ENCODE results near the gene HOXD11.
A peak's percentile ranks its signal among the peaks of the same experiment; 100 is the strongest.

Gene HOXD11

DNA sequence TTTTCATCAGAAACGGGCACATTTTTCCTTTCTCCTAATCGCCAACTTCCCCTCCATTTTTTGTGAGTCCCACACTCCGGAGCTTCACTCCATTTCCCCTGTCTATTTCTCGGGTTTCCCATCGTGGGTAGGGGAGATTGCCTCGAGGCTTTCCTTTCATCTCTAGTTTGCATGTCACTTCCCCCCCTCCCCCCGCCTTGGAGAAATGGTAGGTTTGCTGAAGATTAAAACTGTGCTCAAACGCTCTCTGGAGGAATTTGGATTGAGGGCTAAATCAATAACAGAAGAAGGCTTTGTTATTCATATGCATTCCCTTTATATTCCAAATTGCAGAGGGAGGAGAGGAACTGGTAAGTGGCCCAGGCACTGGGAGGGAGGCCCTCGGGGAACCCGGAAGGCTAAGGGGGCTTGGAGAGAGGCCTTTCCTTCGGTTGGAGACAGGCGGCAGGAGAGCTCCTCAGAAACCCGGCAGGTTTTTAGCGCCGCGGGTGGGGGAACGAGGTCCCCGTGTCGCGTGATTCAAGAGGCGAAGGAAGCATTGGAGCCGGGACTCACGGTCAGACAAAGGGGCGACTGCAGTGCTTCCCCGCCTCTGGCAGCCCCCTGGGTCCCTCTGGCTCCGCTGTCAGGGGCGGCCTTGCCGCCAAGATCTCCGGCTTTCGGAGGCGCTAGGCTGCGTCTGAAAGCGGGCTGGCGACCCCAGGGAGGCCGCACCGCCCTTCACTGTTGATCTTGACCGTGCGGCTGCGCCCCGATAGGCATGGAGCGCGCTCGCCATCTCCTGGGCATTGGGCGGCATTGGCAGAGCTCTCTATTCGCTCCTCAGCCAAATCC lies 9.9 kb upstream of the HOXD11 start:
- Histone ChIP-seq H3K36me3 (ENCODE audit: insufficient read depth, low read length) (no peaks in the 10 kb centered on the region), H3K9me3 (ENCODE audit: low read length) (no peaks in the 10 kb centered on the region), H3F3A (ENCODE audit: insufficient read depth, low read length) (no peaks in the 10 kb centered on the region), H3K9ac (ENCODE audit: low read length) (peak overlapping the region; percentile 56; the same call in 1 of the 2 replicates), H3K4me3 (ENCODE audit: low read depth, low read length, poor library complexity, severe bottlenecking) (peak overlapping the region; percentile 56), H2AFZ (ENCODE audit: low read length) (peak overlapping the region; percentile 31; the same call in 1 of the 2 replicates), H4K20me1 (ENCODE audit: insufficient read depth, low read length) (no peaks in the 10 kb centered on the region), H3K9me2 (ENCODE audit: low read depth, low read length) (no peaks in the 10 kb centered on the region), H3K79me2 (ENCODE audit: insufficient read depth, low read length) (no peaks in the 10 kb centered on the region), H3K27me3 (ENCODE audit: insufficient read depth, low read length) (no peaks in the 10 kb centered on the region), H3K27ac (ENCODE audit: low read depth, low read length, poor library complexity, severe bottlenecking) (no peak overlapping the region), H3K4me2 (ENCODE audit: low read length) (peak overlapping the region; percentile 70), H3K4me1 (ENCODE audit: insufficient read depth, low read length, severe bottlenecking) (peaks cover 12% of the 10 kb centered on the region)
- TF ChIP-seq EZH2 (IDR thresholded peaks at IDR 0.05; ENCODE audit: borderline replicate concordance, low read length), result no peak
- TF ChIP-seq, protein P1, sequence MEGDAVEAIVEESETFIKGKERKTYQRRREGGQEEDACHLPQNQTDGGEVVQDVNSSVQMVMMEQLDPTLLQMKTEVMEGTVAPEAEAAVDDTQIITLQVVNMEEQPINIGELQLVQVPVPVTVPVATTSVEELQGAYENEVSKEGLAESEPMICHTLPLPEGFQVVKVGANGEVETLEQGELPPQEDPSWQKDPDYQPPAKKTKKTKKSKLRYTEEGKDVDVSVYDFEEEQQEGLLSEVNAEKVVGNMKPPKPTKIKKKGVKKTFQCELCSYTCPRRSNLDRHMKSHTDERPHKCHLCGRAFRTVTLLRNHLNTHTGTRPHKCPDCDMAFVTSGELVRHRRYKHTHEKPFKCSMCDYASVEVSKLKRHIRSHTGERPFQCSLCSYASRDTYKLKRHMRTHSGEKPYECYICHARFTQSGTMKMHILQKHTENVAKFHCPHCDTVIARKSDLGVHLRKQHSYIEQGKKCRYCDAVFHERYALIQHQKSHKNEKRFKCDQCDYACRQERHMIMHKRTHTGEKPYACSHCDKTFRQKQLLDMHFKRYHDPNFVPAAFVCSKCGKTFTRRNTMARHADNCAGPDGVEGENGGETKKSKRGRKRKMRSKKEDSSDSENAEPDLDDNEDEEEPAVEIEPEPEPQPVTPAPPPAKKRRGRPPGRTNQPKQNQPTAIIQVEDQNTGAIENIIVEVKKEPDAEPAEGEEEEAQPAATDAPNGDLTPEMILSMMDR (IDR thresholded peaks at IDR 0.05; ENCODE audit: low read length), result peak; percentile 77

DNA sequence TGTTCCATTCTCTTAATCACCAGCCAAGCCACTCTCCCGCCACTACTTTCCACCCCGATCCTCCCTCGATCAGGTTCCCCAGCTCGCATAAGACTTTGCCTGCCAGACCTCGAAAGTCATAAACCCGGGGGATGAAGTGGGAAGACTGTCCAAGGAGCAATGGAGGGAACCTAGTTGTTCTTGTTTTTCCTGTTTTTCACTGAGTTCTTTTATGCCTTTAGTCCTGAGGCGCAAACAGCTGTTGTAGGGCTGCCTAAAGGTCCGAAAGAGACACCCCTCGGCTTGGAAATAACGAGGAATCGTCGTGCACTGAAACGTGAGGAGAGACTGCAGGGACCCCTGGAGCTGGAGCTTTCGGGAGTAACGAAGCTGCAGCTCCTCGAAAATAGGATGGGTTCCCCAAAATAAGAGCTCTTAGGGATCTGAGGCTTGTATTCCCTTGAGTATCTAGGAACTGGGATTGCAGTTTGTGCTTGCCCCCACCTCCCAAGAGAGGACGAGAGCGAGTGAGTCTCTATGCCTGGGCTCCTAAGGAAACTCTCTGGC lies 9.2 kb upstream of the HOXD11 start:
- no peaks in the 10 kb centered on the region for H3K79me2 ChIP-seq (ENCODE audit: insufficient read depth, low read length)
- H4K20me1 ChIP-seq (ENCODE audit: insufficient read depth, low read length), result no peaks in the 10 kb centered on the region
- H3K9me3 ChIP-seq (ENCODE audit: low read length), result no peaks in the 10 kb centered on the region
- no peaks in the 10 kb centered on the region for H3K9me2 ChIP-seq (ENCODE audit: low read depth, low read length)
- H3K9ac ChIP-seq (ENCODE audit: low read length), result no peak overlapping the region
- H3K36me3 ChIP-seq (ENCODE audit: insufficient read depth, low read length), result no peaks in the 10 kb centered on the region
- H3K4me3 ChIP-seq (ENCODE audit: low read depth, low read length, poor library complexity, severe bottlenecking), result no peak overlapping the region
- no peaks in the 10 kb centered on the region for H3F3A ChIP-seq (ENCODE audit: insufficient read depth, low read length)
- peak overlapping the region; percentile 70 for H3K4me2 ChIP-seq (ENCODE audit: low read length)
- TF ChIP-seq EZH2 (IDR thresholded peaks at IDR 0.05; ENCODE audit: borderline replicate concordance, low read length), result no peak
- TF ChIP-seq, protein P1 (IDR thresholded peaks at IDR 0.05; ENCODE audit: low read length), result no peak
- H2AFZ ChIP-seq (ENCODE audit: low read length), result no peak overlapping the region
- H3K27ac ChIP-seq (ENCODE audit: low read depth, low read length, poor library complexity, severe bottlenecking), result no peak overlapping the region
- peaks cover 12% of the 10 kb centered on the region for H3K4me1 ChIP-seq (ENCODE audit: insufficient read depth, low read length, severe bottlenecking)
- no peaks in the 10 kb centered on the region for H3K27me3 ChIP-seq (ENCODE audit: insufficient read depth, low read length)

DNA sequence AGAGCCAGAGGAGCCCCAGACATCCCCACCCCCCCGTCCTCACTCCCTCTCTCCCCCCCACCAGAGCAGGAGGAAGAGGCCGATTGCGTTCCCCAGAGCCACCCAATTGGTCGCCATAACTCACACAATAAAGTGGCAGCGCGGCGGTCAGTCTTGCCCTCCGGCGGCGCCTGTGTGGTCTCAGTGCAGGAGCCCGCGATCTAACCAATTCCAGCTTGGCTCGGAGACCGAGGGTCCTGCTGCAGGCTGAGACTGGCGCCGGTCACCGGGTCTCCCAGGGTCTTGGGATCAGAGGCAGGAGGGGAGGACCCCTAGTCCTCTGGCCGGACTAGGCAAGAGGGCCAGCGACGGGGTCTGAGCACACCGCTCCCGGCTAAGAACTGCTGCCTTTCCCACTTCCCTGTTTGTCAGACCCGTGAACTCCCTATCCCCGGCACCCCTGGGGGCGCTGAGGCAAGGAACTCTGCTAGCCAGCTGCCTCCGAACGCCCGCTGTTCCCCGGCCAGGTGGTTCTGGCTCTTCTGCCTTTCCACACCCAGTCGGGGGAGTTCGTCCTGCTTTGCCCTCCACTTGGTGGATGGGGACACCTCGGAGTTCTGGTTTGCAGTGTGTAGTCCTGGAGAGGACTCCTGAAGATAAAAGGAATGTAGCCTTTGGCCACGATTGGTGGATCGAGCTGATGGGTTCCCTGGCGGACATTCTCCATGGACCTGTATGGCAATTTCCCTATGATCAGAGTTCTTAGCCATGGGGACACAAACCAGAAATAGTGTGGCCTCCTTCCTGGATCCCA lies 8.5 kb upstream of the HOXD11 start:
- H3K4me2 ChIP-seq (ENCODE audit: low read length), result no peak overlapping the region
- H4K20me1 ChIP-seq (ENCODE audit: insufficient read depth, low read length), result no peaks in the 10 kb centered on the region
- no peaks in the 10 kb centered on the region for H3K27me3 ChIP-seq (ENCODE audit: insufficient read depth, low read length)
- H3K9me2 ChIP-seq (ENCODE audit: low read depth, low read length), result no peaks in the 10 kb centered on the region
- no peaks in the 10 kb centered on the region for H3K36me3 ChIP-seq (ENCODE audit: insufficient read depth, low read length)
- no peak overlapping the region for H2AFZ ChIP-seq (ENCODE audit: low read length)
- no peaks in the 10 kb centered on the region for H3F3A ChIP-seq (ENCODE audit: insufficient read depth, low read length)
- no peaks in the 10 kb centered on the region for H3K79me2 ChIP-seq (ENCODE audit: insufficient read depth, low read length)
- no peak overlapping the region for H3K9ac ChIP-seq (ENCODE audit: low read length)
- no peak overlapping the region for H3K27ac ChIP-seq (ENCODE audit: low read depth, low read length, poor library complexity, severe bottlenecking)
- H3K4me1 ChIP-seq (ENCODE audit: insufficient read depth, low read length, severe bottlenecking), result peaks cover 12% of the 10 kb centered on the region
- TF ChIP-seq EZH2 (IDR thresholded peaks at IDR 0.05; ENCODE audit: borderline replicate concordance, low read length), result no peak
- H3K9me3 ChIP-seq (ENCODE audit: low read length), result no peaks in the 10 kb centered on the region
- H3K4me3 ChIP-seq (ENCODE audit: low read depth, low read length, poor library complexity, severe bottlenecking), result no peak overlapping the region
